ENCODE results near the gene CRBN.

The CRBN gene

DNA sequence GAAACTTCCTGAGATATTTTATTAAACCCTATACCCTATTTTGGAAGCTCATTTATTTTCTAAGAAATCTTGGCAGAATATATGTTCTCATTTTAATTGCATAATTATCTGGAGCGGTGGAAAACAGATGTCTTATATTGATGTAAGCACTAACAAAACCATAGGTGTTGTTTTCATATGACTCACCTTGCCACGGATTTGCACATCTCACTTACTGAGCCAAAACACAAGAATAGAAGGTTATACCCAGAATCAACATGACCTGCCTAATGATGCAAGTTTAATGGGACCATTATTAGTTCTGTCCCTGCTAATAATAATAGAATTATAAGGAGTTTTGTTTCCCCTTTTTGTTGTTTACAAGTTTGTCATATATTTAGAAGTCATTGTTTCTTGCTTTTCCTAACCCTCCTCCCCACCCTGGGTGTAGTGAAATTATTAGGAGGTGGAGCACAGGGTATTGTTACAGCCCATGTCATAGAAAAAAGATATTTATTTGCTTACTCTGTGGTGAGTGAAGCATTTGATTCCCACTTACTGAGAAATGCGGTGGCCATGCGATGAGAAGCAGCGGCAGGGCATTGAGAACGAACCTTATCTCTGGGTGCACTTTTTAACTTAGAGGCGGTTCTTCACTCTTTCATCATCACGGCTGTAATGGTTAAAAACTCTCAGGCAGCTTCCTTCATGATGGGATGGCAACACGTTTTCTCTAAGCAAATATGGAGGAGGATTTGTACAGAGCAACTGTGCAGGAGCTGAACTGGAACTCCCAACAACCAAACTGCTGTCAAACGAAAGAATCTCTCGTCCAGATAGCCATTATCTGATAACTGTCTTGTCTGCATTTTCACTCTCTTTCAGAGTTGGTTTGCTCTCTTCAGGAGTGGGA, 69.8 kb downstream of the CRBN start:
- DNase-seq = no peak

DNA sequence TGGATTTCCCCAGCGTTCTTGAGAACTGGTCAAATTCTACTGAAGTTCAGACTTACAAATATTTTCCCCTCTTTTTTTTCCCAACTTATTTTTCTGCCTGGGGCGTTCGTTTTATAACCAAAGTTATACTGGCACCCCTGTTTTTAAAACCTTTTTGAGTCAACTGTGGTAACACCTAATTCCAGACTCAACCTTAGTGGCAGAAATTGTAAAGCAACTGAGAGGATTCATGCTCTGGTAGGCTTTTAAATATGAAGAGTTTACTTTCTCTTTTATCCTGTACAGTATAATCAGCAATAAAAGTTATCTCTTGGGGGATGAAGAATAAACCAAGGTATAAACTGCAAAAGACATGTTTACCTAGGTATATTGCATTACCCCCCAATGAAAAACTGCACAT, 71.6 kb downstream of the CRBN start:
- DNase-seq = no peak

DNA sequence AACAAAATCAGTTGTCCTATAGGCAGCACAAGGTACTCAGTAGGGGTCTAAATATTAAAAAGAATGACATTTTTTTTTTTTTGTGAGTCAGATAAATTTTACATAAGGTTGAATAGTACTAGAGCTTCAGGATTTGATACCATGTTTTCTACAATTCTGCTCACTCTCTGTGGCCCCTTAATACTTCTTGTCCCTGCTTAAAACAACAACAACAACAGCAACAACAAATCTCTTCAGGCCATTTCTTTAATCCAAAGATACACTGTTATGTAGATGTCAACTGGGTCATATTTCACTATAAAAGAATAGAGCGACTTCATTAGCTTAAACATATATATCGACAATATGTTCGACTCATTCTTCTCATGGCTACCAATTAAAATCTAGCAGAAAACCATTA, 72.3 kb downstream of the CRBN start:
- DNase-seq = no peak

DNA sequence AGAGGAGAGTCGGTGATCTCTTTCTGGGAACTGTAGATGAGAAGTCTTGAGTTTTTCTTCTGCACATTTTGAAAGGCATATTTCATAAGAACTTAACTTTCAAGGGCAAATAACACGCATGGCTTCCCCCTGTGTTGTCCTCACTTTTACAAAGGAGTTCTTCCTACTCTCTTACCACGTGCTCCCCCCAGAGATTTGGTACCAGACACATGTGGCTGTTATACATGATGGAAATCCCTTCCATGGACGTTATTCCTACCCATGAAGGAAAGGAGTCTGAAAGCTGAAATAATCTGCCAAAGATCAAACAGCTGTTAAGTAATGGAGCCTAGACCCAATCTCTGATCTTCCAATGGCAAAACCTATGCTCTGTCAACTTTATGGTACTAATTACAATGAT, 73.7 kb downstream of the CRBN start:
- no peak for DNase-seq

DNA sequence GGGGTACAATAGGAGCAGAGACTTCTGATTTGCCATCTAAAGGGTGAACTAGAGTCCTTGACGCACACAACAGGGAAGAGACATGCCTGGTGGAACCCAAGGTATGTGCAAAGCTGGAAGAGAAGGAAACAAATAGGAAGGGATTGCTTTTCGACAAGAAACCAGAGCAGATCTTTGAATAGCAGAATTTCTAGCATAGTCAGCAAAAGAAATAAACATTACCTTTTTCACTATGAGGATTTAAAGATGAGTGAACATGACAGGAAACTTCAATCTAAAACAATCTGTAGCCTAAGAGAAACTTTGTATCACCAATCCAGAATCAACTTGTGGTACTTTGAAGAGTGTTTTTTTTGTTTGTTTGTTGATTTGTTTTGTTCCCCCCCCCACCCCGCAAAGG, 74.2 kb downstream of the CRBN start:
- no peak for DNase-seq

DNA sequence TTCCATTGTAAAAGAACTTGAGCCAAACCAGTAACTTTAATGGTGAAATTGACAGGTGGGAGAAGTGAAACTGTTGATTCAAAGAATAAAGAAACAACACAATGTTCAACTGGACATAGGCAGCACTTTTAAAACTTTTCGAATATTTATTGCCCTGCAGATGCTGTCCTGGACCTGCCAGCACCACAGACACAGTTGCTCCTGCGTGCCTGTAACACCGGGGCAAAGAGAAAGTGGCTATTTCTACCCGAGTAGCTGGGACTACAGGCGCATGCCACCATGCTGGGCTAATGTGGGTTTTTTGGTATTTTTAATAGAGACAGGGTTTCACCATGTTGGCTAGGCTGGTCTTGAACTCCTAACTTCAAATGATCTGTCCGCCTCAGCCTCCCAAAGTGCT, 76.7 kb downstream of the CRBN start:
- no peak for DNase-seq

DNA sequence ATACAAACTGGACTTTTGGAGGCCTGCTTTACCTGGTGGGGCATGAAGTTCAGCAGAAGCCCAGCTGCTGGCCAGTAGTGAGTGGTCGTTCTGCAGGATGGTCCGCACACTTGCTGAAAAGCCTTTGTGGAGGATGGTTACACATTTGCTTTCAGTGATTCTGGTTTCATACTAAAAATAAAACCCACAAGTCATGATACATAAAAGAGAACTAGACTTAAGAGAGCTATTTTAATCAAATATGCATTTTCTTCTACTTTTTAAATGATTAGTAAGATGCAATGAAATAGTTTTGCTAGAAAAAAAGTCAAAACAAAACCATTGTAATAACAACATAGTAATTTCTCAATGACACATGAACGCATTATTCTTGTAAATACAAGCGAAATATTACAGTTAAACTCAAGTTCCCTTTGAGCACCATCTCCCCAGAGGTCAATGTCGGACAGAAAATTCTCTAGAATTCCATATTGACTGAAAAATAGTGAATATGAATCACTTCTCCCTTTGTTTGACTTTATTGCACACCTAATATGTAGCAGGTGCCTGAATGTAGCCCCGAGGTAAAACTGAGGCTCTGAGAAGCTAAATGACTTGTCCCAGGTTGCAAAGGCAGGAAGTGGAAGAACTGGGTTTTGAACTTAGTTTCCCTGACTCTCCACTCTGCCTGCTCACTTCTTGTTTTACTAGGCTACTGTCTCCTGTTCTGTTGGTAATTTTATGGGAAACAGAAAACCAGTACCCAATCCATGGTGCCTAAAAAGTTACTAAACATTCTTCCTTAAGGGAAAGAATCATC, 77.6 kb downstream of the CRBN start:
- no peak for DNase-seq
